Testis (tissue), 2 donors: ENCODE measurements around the gene RASAL2.

Source experiments
- CTCF ChIP-seq, 3 experiments: fragments of 450-650 bp in 2 of 3; fragments of 200-600 bp in 1 of 3; sonication (generic) in 1 of 3; IDR thresholded peaks; one replicate each; pipeline ENCODE4 v1.5.1; 2016 to 2019; ENCODE audit warnings: antibody characterized with exemption in 3 of 3, mild to moderate bottlenecking in 2 of 3, moderate library complexity in 1 of 3
- POLR2A ChIP-seq: fragments of 450-650 bp; IDR thresholded peaks from one replicate; pipeline ENCODE4 v1.6.1; 2017; ENCODE audit warnings: antibody characterized with exemption, mild to moderate bottlenecking, moderate library complexity

- no peak for TF ChIP-seq CTCF (IDR thresholded peaks at IDR 0.05)
- TF ChIP-seq POLR2A, result no peak
Measured at GRCh38 chr1:178529364-178530036, 435.6 kb downstream of the RASAL2 start.
